LoVo (cell line): Measurements from ENCODE around the gene NPAS2.

Experiments used
- DNase-seq: peaks from one replicate; pipeline ENCODE4 v3.0.0-alpha.2; 2016; ENCODE audit warnings: low spot score

NPAS2 gene

GRCh38 chr2:100819370-100820272, at the start of gene NPAS2:
TSS of gene NPAS2 (plus strand) at chr2:100820139. CDS start at chr2:100904755, 84,616 bp downstream.
- DNase-seq, result peak; percentile 29

GRCh38 chr2:100771125-100771524, 48.8 kb upstream of the NPAS2 start:
- DNase-seq, result no peak

- no peak for DNase-seq
Measured at GRCh38 chr2:100773538-100773937, 46.4 kb upstream of the NPAS2 start.

GRCh38 chr2:100776445-100776844, 43.5 kb upstream of the NPAS2 start:
- no peak for DNase-seq

- no peak for DNase-seq
Measured at GRCh38 chr2:100778637-100779450, 41.1 kb upstream of the NPAS2 start.

- DNase-seq, result no peak
Measured at GRCh38 chr2:100779908-100780202, 40.1 kb upstream of the NPAS2 start.

GRCh38 chr2:100780203-100781008, 39.5 kb upstream of the NPAS2 start:
- peak; percentile 12 for DNase-seq

- no peak for DNase-seq
Measured at GRCh38 chr2:100781009-100781325, 39.0 kb upstream of the NPAS2 start.

GRCh38 chr2:100781523-100782379, 38.2 kb upstream of the NPAS2 start:
- DNase-seq, result no peak

- no peak for DNase-seq
Measured at GRCh38 chr2:100782380-100782878, 37.5 kb upstream of the NPAS2 start.

GRCh38 chr2:100783987-100784386, 36.0 kb upstream of the NPAS2 start:
- DNase-seq, result no peak

GRCh38 chr2:100784681-100785080, 35.3 kb upstream of the NPAS2 start:
- DNase-seq, result no peak

- DNase-seq, result no peak
Measured at GRCh38 chr2:100785626-100786296, 34.2 kb upstream of the NPAS2 start.

GRCh38 chr2:100786297-100786658, 33.7 kb upstream of the NPAS2 start:
- peak; percentile 59 for DNase-seq

GRCh38 chr2:100786985-100787384, 33.0 kb upstream of the NPAS2 start:
- no peak for DNase-seq

GRCh38 chr2:100789361-100789760, 30.6 kb upstream of the NPAS2 start:
- no peak for DNase-seq

- no peak for DNase-seq
Measured at GRCh38 chr2:100791294-100791935, 28.5 kb upstream of the NPAS2 start.

GRCh38 chr2:100791936-100792308, 28.0 kb upstream of the NPAS2 start:
- DNase-seq, result no peak

- no peak for DNase-seq
Measured at GRCh38 chr2:100793220-100793619, 26.7 kb upstream of the NPAS2 start.

GRCh38 chr2:100793982-100794381, 26.0 kb upstream of the NPAS2 start:
- no peak for DNase-seq
